GM11168 (cell line): ENCODE data around the gene DYSF.
"Not testable (repeated sequence)": the region's sequence is repeated elsewhere in the genome, so short reads cannot be mapped to it uniquely, and the experiment has no call there.

Experiments
- in situ Hi-C: fragments of 300-500 bp; cut with MboI; formaldehyde crosslinking; loops from one replicate; pipeline ENCODE4 v1.12.0; 2022; ENCODE audit warnings: low sequenced_read_pairs; ENCODE audit not compliant: unreplicated experiment

DYSF gene

DNA sequence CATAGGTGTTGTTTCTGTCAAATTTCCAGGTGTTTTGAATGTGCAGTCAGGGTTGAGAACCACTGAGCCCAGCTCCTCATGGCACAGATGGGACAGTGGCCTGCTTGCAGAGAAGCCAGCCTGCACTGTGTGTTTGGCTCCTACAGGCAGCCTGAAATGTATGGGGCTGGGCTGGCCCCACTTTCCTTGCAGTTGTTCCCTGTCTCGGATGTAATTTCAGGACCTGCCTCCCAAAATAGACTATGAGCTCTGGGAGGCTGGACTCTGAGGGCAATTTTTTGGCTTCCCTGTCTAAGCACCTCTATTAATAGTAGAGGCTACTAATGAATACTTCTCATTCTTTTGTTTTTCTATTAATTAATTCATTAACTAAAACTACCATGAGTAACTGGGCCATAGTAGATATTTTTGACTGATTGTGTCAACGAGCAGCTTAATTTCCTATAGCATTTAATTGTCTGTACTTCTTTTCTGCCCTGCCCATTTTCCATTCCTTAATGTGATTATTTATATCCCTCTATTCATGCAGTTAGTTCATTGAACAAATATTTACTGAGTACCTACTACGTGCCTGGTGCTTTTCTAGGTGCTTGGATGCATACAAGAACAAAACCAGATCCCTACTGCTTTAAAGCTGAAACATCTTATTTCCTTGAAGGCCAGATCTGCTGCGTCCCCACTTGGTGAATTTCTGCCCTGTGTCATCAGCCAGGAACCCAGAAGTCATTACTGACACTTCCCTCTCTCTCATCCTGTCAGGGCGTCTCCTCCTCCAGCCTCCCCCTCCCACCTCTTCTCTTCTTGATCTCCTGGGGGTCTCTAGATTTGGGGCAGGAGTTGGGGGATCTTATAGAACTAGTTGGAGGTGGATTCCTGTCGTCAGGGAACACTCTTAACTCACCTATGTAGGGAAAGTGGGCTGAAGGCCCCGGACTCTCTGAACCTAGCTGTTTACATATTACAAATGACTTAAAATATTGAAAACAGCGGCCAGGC lies 16.3 kb downstream of the DYSF start:
- in situ Hi-C loops = no loop called here

GRCh38 chr2:71471276-71471675 lies 17.9 kb downstream of the DYSF start:
- in situ Hi-C loops = no loop called here

DNA sequence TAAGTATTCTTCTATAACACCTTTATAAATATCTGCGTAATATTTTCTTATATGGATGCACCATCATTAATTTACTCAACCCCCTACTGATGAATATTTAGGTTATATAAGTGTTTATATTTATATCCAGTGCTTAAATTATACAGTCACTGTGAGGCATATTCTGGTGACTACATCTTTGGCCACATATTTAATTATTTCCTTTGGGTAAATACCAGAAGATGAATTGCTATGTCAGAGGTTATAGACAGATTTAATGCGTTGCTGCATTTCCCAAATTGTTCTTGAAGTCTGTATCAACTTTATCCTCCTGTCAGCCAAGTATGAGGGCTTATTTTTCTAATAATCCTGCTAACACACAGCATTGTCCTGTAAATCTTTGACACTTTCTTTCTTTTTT lies 18.7 kb downstream of the DYSF start:
- in situ Hi-C loops = no loop called here

DNA sequence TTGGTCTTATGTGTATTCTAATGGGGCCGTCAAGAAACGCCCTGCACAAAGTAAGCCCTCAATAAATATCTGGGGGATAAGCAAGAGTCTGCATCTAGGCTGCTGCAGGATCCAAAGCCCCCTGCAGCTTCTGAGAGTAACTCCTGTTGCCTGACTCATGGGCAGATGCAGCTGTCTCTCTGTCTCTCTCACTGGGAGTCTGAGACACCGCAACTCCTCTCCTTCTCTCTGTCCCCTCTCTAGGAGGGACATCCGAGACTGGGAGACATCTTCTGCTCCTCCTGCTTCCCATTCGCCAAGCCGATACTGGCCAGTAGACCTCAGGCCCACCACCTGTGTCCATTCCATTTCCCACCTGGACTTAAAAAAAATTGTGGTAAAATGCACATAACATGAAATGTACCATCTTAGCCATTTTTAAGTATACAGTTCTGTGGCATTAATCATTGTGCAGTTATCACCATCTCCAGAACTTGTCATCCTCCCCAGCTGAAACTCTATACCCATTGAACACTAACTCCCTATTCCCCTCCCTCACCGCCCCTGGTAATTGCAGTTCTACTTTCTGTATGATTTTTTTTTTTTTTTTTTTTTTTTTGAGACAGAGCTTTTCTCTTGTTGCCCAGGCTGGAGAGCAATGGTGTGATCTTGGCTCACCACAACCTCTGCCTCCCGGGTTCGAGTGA lies 20.1 kb downstream of the DYSF start:
- in situ Hi-C loops = no loop called here

- in situ Hi-C loops = no loop called here
These were observed 20.9 kb downstream of the DYSF start for GRCh38 chr2:71474116-71474743.

DNA sequence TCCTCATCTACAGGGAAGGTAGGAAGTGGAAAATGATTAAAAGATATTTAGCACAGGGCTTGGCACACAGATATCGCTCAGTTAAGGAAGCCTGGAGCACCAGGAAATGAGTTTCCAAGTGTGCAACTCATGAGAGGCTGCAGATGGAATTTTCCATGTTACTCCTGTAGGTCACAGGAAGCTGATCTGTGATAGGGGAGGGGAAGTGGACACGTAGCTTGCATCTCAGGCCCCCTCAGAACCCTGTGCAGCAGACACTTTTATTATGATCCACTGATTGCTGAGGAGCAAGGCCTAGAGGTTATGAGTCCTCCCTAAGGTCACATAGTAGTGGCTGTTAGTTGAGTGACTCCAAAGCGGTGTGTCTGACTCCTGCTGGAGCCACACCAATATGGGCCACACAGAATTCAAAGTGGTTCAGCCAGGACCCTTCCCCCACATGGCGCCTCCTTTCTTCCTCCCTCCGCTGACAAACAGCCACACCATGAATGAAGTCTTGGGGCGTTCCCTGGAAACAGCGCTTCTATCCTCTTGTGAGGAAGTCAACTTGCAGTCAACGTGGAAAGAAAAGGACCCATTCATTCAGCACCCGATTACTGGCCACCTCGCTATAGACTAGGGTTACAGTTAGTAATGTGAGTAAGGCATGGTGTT lies 21.5 kb downstream of the DYSF start:
- in situ Hi-C loops = no loop called here

DNA sequence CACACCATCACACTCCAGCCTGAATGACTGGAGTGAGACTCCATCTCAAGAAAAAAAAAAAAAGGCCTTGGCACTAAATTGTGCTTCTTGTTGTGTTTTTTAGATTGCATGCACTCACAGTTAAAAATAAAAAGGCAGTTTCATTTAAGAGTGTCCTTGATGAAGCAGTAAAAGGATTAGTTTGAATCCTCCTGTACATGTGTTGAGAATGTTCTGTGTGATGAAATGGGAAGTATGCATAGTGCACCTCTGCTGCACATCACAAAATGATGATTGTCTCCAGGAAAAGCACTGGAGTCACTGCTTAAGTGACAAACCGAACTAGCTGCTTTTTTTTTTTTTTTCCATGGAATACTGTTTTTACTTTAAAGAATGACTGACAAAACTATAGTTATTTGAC lies 23.1 kb downstream of the DYSF start:
- in situ Hi-C loops = no loop called here

- in situ Hi-C loops = no loop called here
These were observed 23.9 kb downstream of the DYSF start for GRCh38 chr2:71477231-71477691.

- in situ Hi-C loops = no loop called here
These were observed 25.4 kb downstream of the DYSF start for GRCh38 chr2:71478806-71479205.

DNA sequence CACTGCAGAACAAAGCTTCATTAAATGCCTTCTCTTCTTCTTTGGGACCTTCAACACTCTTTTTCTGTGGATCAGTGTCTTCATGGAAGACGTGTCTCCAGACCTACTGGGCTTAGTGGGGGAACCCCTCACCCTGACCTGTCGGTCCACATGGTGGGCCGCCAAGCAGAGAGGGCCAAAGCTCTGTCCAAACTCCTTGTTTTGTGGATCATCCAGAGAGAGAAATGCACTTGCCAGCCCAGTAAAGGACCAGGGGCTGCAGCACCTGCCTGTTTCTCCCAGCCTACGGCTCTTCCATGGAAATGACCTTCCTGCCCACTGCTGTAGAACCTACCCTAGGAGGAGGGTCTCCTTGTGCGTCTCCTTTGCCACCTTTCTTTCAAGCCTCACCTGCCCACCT lies 25.9 kb downstream of the DYSF start:
- in situ Hi-C loops = no loop called here

GRCh38 chr2:71481111-71481510 lies 27.8 kb downstream of the DYSF start:
- in situ Hi-C loops = no loop called here

DNA sequence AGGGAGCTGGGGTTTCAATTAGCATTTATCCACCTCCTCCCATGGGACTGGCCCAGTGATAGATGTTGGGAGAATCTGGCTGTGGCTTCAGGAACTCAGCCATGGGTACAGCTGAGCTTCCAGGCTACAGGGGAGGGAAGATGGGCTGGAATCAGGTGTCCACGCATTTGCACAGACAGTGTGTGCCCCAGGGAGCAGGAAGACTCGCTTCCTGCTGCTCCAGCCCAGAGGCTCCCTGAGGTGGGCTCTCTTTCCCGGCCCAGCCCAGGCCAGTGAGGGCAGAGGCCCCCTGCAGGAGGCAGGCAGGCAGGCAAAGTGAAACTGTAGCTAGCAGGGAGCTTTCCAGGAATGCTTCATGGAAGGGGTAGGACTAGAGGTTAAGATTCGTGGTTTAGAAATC lies 28.7 kb downstream of the DYSF start:
- in situ Hi-C loops = no loop called here

DNA sequence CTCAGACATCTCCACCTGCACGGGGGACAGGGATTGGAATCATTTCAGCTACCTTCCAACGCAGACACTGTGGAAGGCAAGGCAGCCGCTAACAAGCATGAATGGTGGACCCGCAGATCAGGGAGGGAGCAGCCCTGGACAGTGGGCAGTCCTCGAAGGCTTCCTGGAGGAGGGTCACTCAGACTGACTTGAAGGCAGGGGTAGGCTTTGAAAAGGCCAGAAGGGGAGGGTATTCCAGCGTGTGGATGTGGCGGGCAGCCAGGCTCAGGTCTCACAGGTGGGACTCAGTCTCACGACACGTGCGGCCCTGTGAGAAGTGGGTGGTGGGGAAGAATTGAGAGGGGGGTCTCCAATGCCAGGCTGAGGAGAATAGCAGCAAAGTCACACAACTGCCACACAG lies 29.9 kb downstream of the DYSF start:
- in situ Hi-C loops = no loop called here

DNA sequence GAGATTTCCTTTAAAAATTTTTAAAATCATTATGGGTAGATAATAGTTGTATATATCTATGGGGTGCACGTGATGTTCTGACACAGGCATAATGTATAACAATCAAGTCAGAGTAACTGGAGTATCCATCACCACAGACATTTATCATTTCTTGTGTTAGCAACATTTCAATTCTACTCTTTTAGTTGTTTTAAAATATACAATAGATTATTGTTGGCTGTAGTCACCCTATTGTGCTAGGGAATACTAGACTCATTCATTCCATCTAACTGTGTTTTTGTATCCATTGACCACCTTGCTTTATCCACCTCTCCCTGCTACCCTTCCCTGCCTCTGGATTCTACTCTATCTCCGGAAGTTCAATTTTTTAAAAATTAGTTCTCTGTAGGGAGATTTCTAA lies 31.0 kb downstream of the DYSF start:
- in situ Hi-C loops = no loop called here

GRCh38 chr2:71486881-71487640 lies 33.7 kb downstream of the DYSF start:
- in situ Hi-C loops = no loop called here

GRCh38 chr2:71491551-71491950 lies 38.2 kb downstream of the DYSF start:
- in situ Hi-C loops = not testable (repeated sequence)

GRCh38 chr2:71492112-71492511 lies 38.8 kb downstream of the DYSF start:
- in situ Hi-C loops = no loop called here

DNA sequence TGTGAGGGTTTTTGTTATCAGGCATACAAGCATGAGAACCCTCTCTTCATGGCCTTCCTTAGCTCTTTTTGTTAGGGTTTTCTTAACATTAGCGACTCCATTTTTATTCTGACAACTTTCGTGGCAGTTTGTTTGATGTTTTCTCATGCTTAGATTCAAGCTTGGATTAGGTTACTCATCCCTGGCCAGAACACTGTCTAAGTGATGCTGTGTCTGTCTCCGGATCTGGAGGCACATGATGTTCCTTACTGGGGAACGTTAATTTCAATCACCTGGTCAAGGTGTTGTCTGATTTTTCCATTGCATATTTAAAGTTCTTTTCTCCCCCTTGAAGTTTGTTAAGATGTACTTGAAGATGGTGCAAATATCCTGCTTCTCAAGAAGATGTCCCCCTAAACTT lies 40.7 kb downstream of the DYSF start:
- in situ Hi-C loops = no loop called here

DNA sequence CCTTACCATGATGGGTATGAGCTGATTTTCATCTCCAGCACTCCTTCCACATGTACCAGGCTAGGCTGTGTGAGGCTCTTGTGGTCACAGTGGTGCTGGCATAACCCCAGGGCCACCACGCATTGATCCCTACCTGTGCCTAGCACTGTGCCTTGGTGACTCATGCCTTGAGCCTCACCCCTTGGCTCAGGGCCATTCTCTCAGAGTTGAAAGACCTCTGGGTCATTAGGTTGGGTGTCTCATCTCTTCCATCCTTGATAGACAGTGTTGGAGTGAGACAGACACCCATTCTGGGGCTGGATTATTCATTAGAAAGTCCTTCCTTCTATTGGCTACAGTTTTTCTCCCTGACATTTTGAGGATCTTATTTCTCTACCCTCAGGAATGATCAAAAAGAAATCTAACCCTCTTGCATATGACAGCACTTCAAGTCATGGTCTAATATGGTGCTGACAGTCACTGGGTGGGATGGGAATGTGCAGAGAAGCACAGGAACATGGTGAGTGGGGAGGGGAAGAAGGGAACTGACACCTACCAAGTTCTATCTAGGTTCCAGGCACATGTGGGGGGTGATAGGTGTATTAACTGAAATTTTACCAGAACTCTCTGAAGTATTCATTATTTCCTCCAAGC lies 41.3 kb downstream of the DYSF start:
- in situ Hi-C loops = no loop called here
